Spleen (tissue), 11 donors: ENCODE measurements around the gene BTD. TPM values are rescaled to one million over a fixed set of nuclear protein-coding genes. Genes with fewer than 3 reads are reported as not detected.
A peak's percentile ranks its signal among the peaks of the same experiment; 100 is the strongest.

ENCODE experiments used
- DNase-seq: peaks from one replicate; pipeline ENCODE4 v3.0.0-alpha.2; 2020
- H3K27ac ChIP-seq, 8 donors: fragments of 200-600 bp; sonication (generic) in 7 of 8; 1 replicate in 4 of 8; 2 replicates in 4 of 8; pipeline versions ENCODE4 v1.5.0 to v1.8.0; 2016 to 2021; ENCODE audit warnings: inconsistent platforms in 4 of 8, mild to moderate bottlenecking in 4 of 8, moderate library complexity in 1 of 8
- H3K27me3 ChIP-seq, 7 donors: fragments of 200-600 bp; sonication (generic) in 6 of 7; replicated peaks in 1 of 7; 1 replicate in 4 of 7; 2 replicates in 3 of 7; pipeline versions ENCODE4 v1.5.0 to v1.8.0; 2016 to 2021; ENCODE audit warnings: inconsistent platforms in 3 of 7, mild to moderate bottlenecking in 1 of 7
- H3K36me3 ChIP-seq, 6 donors: fragments of 200-600 bp; sonication (generic) in 5 of 6; 1 replicate in 4 of 6; 2 replicates in 2 of 6; pipeline versions ENCODE4 v1.5.0 to v1.8.0; 2016 to 2021; ENCODE audit warnings: inconsistent platforms in 2 of 6
- H3K4me1 ChIP-seq, 6 donors: fragments of 200-600 bp; sonication (generic) in 5 of 6; 1 replicate in 3 of 6; 2 replicates in 3 of 6; pipeline versions ENCODE4 v1.5.0 to v1.8.0; 2016 to 2021; ENCODE audit warnings: inconsistent platforms in 3 of 6
- H3K4me3 ChIP-seq, 8 donors: fragments of 200-600 bp; sonication (generic) in 7 of 8; 1 replicate in 4 of 8; 2 replicates in 4 of 8; pipeline versions ENCODE4 v1.5.0 to v1.8.0; 2016 to 2021; ENCODE audit warnings: inconsistent platforms in 4 of 8, mild to moderate bottlenecking in 4 of 8, moderate library complexity in 2 of 8
- H3K9me3 ChIP-seq, 8 donors: fragments of 200-600 bp; sonication (generic) in 7 of 8; 1 replicate in 4 of 8; 2 replicates in 4 of 8; pipeline versions ENCODE4 v1.5.0 to v1.8.0; 2016 to 2021; ENCODE audit warnings: inconsistent platforms in 4 of 8
- CTCF ChIP-seq, 11 experiments: fragments of 200-600 bp in 7 of 11; fragments of 450-650 bp in 4 of 11; sonication (generic) in 4 of 11; IDR thresholded peaks in 8 of 11; conservative IDR thresholded peaks in 3 of 11; 1 replicate in 7 of 11; 2 replicates in 4 of 11; pipeline versions ENCODE4 v1.4.0 to v1.8.0; 2016 to 2021; ENCODE audit warnings: antibody characterized with exemption in 11 of 11, inconsistent platforms in 4 of 11, mild to moderate bottlenecking in 1 of 11
- POLR2A ChIP-seq, 3 donors: fragments of 450-650 bp; IDR thresholded peaks; one replicate each; pipeline ENCODE4 v1.5.1; 2017; ENCODE audit warnings: antibody characterized with exemption in 3 of 3, mild to moderate bottlenecking in 1 of 3
- POLR2AphosphoS5 ChIP-seq, 3 donors: sonication (generic); formaldehyde crosslinking; IDR thresholded peaks; one replicate each; pipeline ENCODE4 v1.5.1; 2017; ENCODE audit warnings: antibody characterized with exemption in 3 of 3
- WGBS, 5 donors: extraction: QIAGEN DNeasy Blood & Tissue Kit in 3 of 5; methylation state at CpG; one replicate each; pipeline versions ENCODE4 v1.1.5 to v1.1.7; 2013 to 2018; 5-methylcytosine and 5-hydroxymethylcytosine counted together
- intact Hi-C: fragments of 100-400 bp; cut with DNase I; formaldehyde crosslinking; loops from one replicate; pipeline ENCODE4 v1.15.0; 2023; ENCODE audit warnings: low total_unique reads
- polyA plus RNA-seq, 3 donors: library from polyadenylated mRNA; stranded (reverse); fragments of 200-250 nt; gene quantifications; one replicate each; pipeline ENCODE4 v1.2.1, GENCODE V29; 2013
- total RNA-seq, 7 donors: library from RNA; depleted of rRNA in 3 of 7; stranded (reverse); fragments of >200 nt in 3 of 7; fragmentation: NEBNext Ultra II Directional in 4 of 7; extraction: Animal tissue kit (Norgen Biotek cat#: 25700) in 4 of 7; gene quantifications; one replicate each; pipeline versions ENCODE4 v1.1.0 to v1.2.1, GENCODE V29; 2016 to 2021
- donor health status: healthy with polysubstance abuse.
- donor health status: DM: no; HTN: no; CAD: no; lungs with moderate emphysema.
- donor health status: DM: no; HTN: no; CAD: no.
- donor health status: Bipolar disorder and iron deficiency.
- donor health status: healthy.
- donor health status: DM: no; HTN: no; CAD: no.
- donor health status: DM: yes; HTN: yes; CAD: no.

BTD gene
- total and polyA plus RNA-seq, 10 donors, result 3.9 to 43.7 (median 20.4) TPM

GRCh38 chr3:15637131-15637951 is 35.8 kb downstream of the BTD start:
- 64 to 71% (median 70%) methylated on average over 7 of the region's 7 CpGs for WGBS, 5 donors
- Histone ChIP-seq H3K4me3 (no peak overlapping the region), H3K27ac (peak overlapping the region; percentile 20 to 82 (median 68)), H3K9me3 (no peaks in the 10 kb centered on the region), H3K4me1 (peaks cover 4 to 46% (median 23%) of the 10 kb centered on the region in 6 donors), H3K27me3 (no peaks in the 10 kb centered on the region), H3K36me3 (peaks cover 0 to 11% (median 0%) of the 10 kb centered on the region in 6 donors)
- DNase-seq, result no peak
- no peak for TF ChIP-seq POLR2AphosphoS5 (IDR thresholded peaks at IDR 0.05)
- TF ChIP-seq POLR2A (IDR thresholded peaks at IDR 0.05), result no peak
- TF ChIP-seq CTCF (IDR thresholded peaks at IDR 0.05 in 8 of 11, conservative IDR thresholded peaks at IDR 0.05 in 3 of 11), result no peak
- intact Hi-C loops, result loop anchor here (10.0 kb wide), 1 partner anchor 537 kb away; the partner anchor contains the start of gene GALNT15

GRCh38 chr3:15638193-15638890 is 36.8 kb downstream of the BTD start:
- 78 to 87% (median 81%) methylated on average over 6 of the region's 6 CpGs for WGBS, 5 donors
- DNase-seq, result no peak
- TF ChIP-seq CTCF (IDR thresholded peaks at IDR 0.05 in 8 of 11, conservative IDR thresholded peaks at IDR 0.05 in 3 of 11), result no peak
- no peak for TF ChIP-seq POLR2AphosphoS5 (IDR thresholded peaks at IDR 0.05)
- no peak overlapping the region for H3K4me3 ChIP-seq
- peaks cover 4 to 46% (median 23%) of the 10 kb centered on the region in 6 donors for H3K4me1 ChIP-seq
- no peaks in the 10 kb centered on the region for H3K9me3 ChIP-seq
- intact Hi-C loops, result loop anchor here (10.0 kb wide), 1 partner anchor 536 kb away; the partner anchor contains the start of gene GALNT15
- peaks cover 0 to 20% (median 0%) of the 10 kb centered on the region in 6 donors for H3K36me3 ChIP-seq
- peak overlapping the region in 3 of 8 donors; percentile 75 to 82 (median 77) for H3K27ac ChIP-seq
- no peaks in the 10 kb centered on the region for H3K27me3 ChIP-seq

- peak overlapping the region in 1 of 8 donors; percentile 77 for H3K27ac ChIP-seq
- peaks cover 4 to 44% (median 23%) of the 10 kb centered on the region in 6 donors for H3K4me1 ChIP-seq
- DNase-seq, result no peak
- H3K4me3 ChIP-seq, result no peak overlapping the region
- H3K36me3 ChIP-seq, result peaks cover 0 to 21% (median 0%) of the 10 kb centered on the region in 6 donors
- intact Hi-C loops, result loop anchor here (10.0 kb wide), 1 partner anchor 536 kb away; the partner anchor contains the start of gene GALNT15
- 80 to 100% (median 93%) methylated on average over 1 of the region's 1 CpG for WGBS, 5 donors
- H3K9me3 ChIP-seq, result no peaks in the 10 kb centered on the region
- H3K27me3 ChIP-seq, result no peaks in the 10 kb centered on the region
- TF ChIP-seq POLR2A (IDR thresholded peaks at IDR 0.05) (no peak), POLR2AphosphoS5 (IDR thresholded peaks at IDR 0.05) (no peak), CTCF (IDR thresholded peaks at IDR 0.05 in 8 of 11, conservative IDR thresholded peaks at IDR 0.05 in 3 of 11) (no peak)
Observed at GRCh38 chr3:15638891-15639262, 37.3 kb downstream of the BTD start.

GRCh38 chr3:15645246-15645645 is 43.7 kb downstream of the BTD start:
- Histone ChIP-seq H3K36me3 (peaks cover 0 to 33% (median 0%) of the 10 kb centered on the region in 6 donors), H3K27me3 (no peaks in the 10 kb centered on the region), H3K4me1 (peaks cover 17 to 44% (median 28%) of the 10 kb centered on the region in 6 donors), H3K4me3 (no peak overlapping the region), H3K9me3 (no peaks in the 10 kb centered on the region), H3K27ac (no peak overlapping the region)
- 68 to 81% (median 76%) methylated on average over 3 to 6 of the region's 6 CpGs for WGBS, 5 donors
- no peak for DNase-seq
- no peak for TF ChIP-seq POLR2A (IDR thresholded peaks at IDR 0.05)
- no peak for TF ChIP-seq CTCF (IDR thresholded peaks at IDR 0.05 in 8 of 11, conservative IDR thresholded peaks at IDR 0.05 in 3 of 11)
- no peak for TF ChIP-seq POLR2AphosphoS5 (IDR thresholded peaks at IDR 0.05)
- intact Hi-C loops, result no loop called here
